ENCODE data around the gene TLCD2. TPM values are rescaled to one million over a fixed set of nuclear protein-coding genes. Genes with fewer than 3 reads are reported as not detected.
A peak's percentile ranks its signal among the peaks of the same experiment; 100 is the strongest.

Gene TLCD2
- total and polyA plus RNA-seq, 9 donors = 1.5 to 9.1 (median 5.6) TPM

- Histone ChIP-seq H3K36me3 (no peaks in the 10 kb centered on the region), H3K27me3 (no peaks in the 10 kb centered on the region), H3K4me3 (no peak overlapping the region), H3K4me1 (ENCODE audit: insufficient read depth) (peaks cover 8% of the 10 kb centered on the region), H3K27ac (peak overlapping the region in 1 of 2 donors; percentile 17), H3K9me3 (no peaks in the 10 kb centered on the region)
- no peak for TF ChIP-seq EP300 (IDR thresholded peaks at IDR 0.05)
- intact Hi-C loops (cut with DNase I) = no loop called here
- 58 to 71% (median 65%) methylated on average over 20 of the region's 20 CpGs for WGBS, 3 donors
- no peak for DNase-seq
These were observed 45.2 kb upstream of the TLCD2 start for GRCh38 chr17:1755252-1755826.

- intact Hi-C loops (cut with DNase I) = no loop called here
- Histone ChIP-seq H3K4me3 (no peak overlapping the region), H3K27ac (no peak overlapping the region), H3K36me3 (no peaks in the 10 kb centered on the region), H3K27me3 (no peaks in the 10 kb centered on the region), H3K4me1 (ENCODE audit: insufficient read depth) (peaks cover 8% of the 10 kb centered on the region), H3K9me3 (no peaks in the 10 kb centered on the region)
- TF ChIP-seq EP300 (IDR thresholded peaks at IDR 0.05) (no peak), POLR2A (IDR thresholded peaks at IDR 0.05) (no peak), CTCF (IDR thresholded peaks at IDR 0.05) (no peak)
- DNase-seq = no peak
- 73 to 87% (median 82%) methylated on average over 24 to 25 of the region's 25 CpGs for WGBS, 3 donors
These were observed 44.4 kb upstream of the TLCD2 start for GRCh38 chr17:1754430-1755112.

- 83 to 90% (median 86%) methylated on average over 23 of the region's 23 CpGs for WGBS, 3 donors
- intact Hi-C loops (cut with DNase I) = no loop called here
These were observed 43.7 kb upstream of the TLCD2 start for GRCh38 chr17:1753767-1754429.

GRCh38 chr17:1752425-1753262 is 42.5 kb upstream of the TLCD2 start:
- Histone ChIP-seq H3K4me1 (ENCODE audit: insufficient read depth) (peaks cover 8% of the 10 kb centered on the region), H3K4me3 (no peak overlapping the region), H3K27me3 (no peaks in the 10 kb centered on the region), H3K36me3 (no peaks in the 10 kb centered on the region), H3K27ac (no peak overlapping the region), H3K9me3 (no peaks in the 10 kb centered on the region)
- TF ChIP-seq POLR2A (IDR thresholded peaks at IDR 0.05) (no peak), CTCF (IDR thresholded peaks at IDR 0.05) (no peak), EP300 (IDR thresholded peaks at IDR 0.05) (no peak)
- WGBS, 3 donors = 66 to 76% (median 74%) methylated on average over 18 of the region's 18 CpGs
- DNase-seq = no peak
- intact Hi-C loops (cut with DNase I) = no loop called here

More at GRCh38 chr17:1753767-1754429, 43.7 kb upstream of the TLCD2 start:
- Histone ChIP-seq H3K27ac (no peak overlapping the region), H3K9me3 (no peaks in the 10 kb centered on the region), H3K4me1 (ENCODE audit: insufficient read depth) (peaks cover 8% of the 10 kb centered on the region), H3K36me3 (no peaks in the 10 kb centered on the region), H3K27me3 (no peaks in the 10 kb centered on the region), H3K4me3 (no peak overlapping the region)
- no peak for TF ChIP-seq POLR2A (IDR thresholded peaks at IDR 0.05)
- TF ChIP-seq CTCF (IDR thresholded peaks at IDR 0.05) = no peak
- no peak for TF ChIP-seq EP300 (IDR thresholded peaks at IDR 0.05)
- DNase-seq = no peak

Data from ovary (tissue), 9 donors.